ENCODE results near the gene BRIP1. TPM values are rescaled to one million over a fixed set of nuclear protein-coding genes. Genes with fewer than 3 reads are reported as not detected.

Gene BRIP1
- total and polyA plus RNA-seq, 2 donors (not counting 3 experiments of a cell fraction or from before 2014, with no cell fraction given) = 1.8 to 12.1 TPM

DNA sequence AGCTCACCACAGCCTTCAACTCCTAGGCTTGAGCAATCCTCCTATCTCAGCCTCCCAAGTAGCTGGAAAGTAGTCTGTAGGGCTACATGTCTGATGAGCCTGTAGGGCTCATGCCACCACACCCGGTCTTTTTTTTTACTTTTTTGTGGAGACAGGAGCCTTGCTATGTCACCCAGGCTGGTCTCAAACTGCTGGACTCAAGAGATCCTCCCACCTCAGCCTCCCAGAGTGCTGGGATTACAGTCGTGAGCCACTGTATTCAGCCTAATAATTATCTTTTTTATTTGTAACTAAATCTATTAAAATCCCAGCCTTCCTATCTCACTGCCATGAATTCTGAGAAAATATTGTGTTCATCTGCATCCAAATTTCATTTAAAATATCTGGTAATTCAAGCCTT, 15.1 kb downstream of the BRIP1 start:
- Histone ChIP-seq H3K4me2 (ENCODE audit: insufficient read depth, low read length) (no peak overlapping the region), H3K9me1 (replicated peaks; ENCODE audit: control insufficient read depth, extremely low read depth, insufficient read depth, low read length) (no peaks in the 10 kb centered on the region), H2AFZ (ENCODE audit: low read depth, low read length) (no peak overlapping the region), H3K27me3 (ENCODE audit: control insufficient read depth in 2 of 2, insufficient read depth in 2 of 2, low read length in 2 of 2) (no peaks in the 10 kb centered on the region), H3K36me3 (ENCODE audit: control insufficient read depth in 2 of 2, extremely low read depth in 1 of 2, insufficient read depth in 2 of 2, low read length in 2 of 2) (peaks cover 0 to 7% of the 10 kb centered on the region in 2 experiments), H3K9ac (replicated peaks; ENCODE audit: extremely low read depth, insufficient read depth, low read length) (no peak overlapping the region), H3K27ac (ENCODE audit: insufficient read depth, low read depth, low read length) (no peak overlapping the region), H3K9me3 (replicated peaks; ENCODE audit: control insufficient read depth, insufficient read depth, low read length) (no peaks in the 10 kb centered on the region), H3K79me2 (ENCODE audit: control insufficient read depth, insufficient read depth, low read length) (no peaks in the 10 kb centered on the region), H3K4me3 (replicated peaks in 1 of 3; ENCODE audit: insufficient read depth in 1 of 3, low read depth in 1 of 3, low read length in 3 of 3) (no peak overlapping the region), H4K20me1 (replicated peaks; ENCODE audit: control insufficient read depth, extremely low read depth, insufficient read depth, low read length) (no peaks in the 10 kb centered on the region), H3K4me1 (ENCODE audit: control insufficient read depth, extremely low read depth, insufficient read depth, low read length) (no peaks in the 10 kb centered on the region)
- dilution Hi-C loops (cut with MboI; ENCODE audit: extremely low pct_ligation_motif_present, low sequenced_read_pairs) = no loop called here
- POLR2A ChIA-PET = no interaction called here
- FAIRE-seq = no peak
- no peak for DNase-seq (ENCODE audit: low read depth, low spot score)
- TF ChIP-seq, protein P1, sequence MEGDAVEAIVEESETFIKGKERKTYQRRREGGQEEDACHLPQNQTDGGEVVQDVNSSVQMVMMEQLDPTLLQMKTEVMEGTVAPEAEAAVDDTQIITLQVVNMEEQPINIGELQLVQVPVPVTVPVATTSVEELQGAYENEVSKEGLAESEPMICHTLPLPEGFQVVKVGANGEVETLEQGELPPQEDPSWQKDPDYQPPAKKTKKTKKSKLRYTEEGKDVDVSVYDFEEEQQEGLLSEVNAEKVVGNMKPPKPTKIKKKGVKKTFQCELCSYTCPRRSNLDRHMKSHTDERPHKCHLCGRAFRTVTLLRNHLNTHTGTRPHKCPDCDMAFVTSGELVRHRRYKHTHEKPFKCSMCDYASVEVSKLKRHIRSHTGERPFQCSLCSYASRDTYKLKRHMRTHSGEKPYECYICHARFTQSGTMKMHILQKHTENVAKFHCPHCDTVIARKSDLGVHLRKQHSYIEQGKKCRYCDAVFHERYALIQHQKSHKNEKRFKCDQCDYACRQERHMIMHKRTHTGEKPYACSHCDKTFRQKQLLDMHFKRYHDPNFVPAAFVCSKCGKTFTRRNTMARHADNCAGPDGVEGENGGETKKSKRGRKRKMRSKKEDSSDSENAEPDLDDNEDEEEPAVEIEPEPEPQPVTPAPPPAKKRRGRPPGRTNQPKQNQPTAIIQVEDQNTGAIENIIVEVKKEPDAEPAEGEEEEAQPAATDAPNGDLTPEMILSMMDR (IDR thresholded peaks at IDR 0.05; ENCODE audit: extremely low read depth in 1 of 2, insufficient read depth in 1 of 2, low read depth in 1 of 2, low read length in 2 of 2) = no peak
- TF ChIP-seq, protein P2, sequence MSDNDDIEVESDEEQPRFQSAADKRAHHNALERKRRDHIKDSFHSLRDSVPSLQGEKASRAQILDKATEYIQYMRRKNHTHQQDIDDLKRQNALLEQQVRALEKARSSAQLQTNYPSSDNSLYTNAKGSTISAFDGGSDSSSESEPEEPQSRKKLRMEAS (IDR thresholded peaks at IDR 0.05; ENCODE audit: insufficient read depth, insufficient read length) = no peak
- no peak for TF ChIP-seq POLR2AphosphoS5 (IDR thresholded peaks at IDR 0.05; ENCODE audit: insufficient read depth, low read depth, low read length)
- no peak for TF ChIP-seq GATA2 (IDR thresholded peaks at IDR 0.05; ENCODE audit: insufficient read depth, insufficient read length, low read depth, low read length)
- TF ChIP-seq EZH2 (IDR thresholded peaks at IDR 0.05; ENCODE audit: borderline replicate concordance, low read depth, low read length, severe bottlenecking) = no peak
- TF ChIP-seq JUN (IDR thresholded peaks at IDR 0.05; ENCODE audit: borderline replicate concordance, insufficient read depth, insufficient read length, low read depth) = no peak
- no peak for TF ChIP-seq FOS (IDR thresholded peaks at IDR 0.05; ENCODE audit: borderline replicate concordance, insufficient read depth, low read length)
- TF ChIP-seq MYC (IDR thresholded peaks at IDR 0.05; ENCODE audit: low read depth, low read length) = no peak
- intact Hi-C loops (cut with micrococcal nuclease) = no loop called here
- CTCF ChIA-PET = no interaction called here
- no TSS peak for BruUV-seq (replicated peaks)
